ENCODE measurements around the gene SLC22A14.

GRCh38 chr3:38334142-38335055 lies 52.3 kb downstream of the SLC22A14 start:
- TF ChIP-seq ZNF274 (IDR thresholded peaks at IDR 0.05; ENCODE audit: low read depth, low read length) (no peak), SUZ12 (IDR thresholded peaks at IDR 0.05; ENCODE audit: extremely low read depth, insufficient read depth, insufficient read length) (no peak), YY1 (IDR thresholded peaks at IDR 0.05; ENCODE audit: insufficient read depth, insufficient read length) (no peak)
